ENCODE results near the gene ADGRB2. TPM values are rescaled to one million over a fixed set of nuclear protein-coding genes. Genes with fewer than 3 reads are reported as not detected.
A peak's percentile ranks its signal among the peaks of the same experiment; 100 is the strongest.

The ADGRB2 gene
- polyA plus RNA-seq, 3 donors, result not detected

GRCh38 chr1:31791131-31791858, 27.2 kb upstream of the ADGRB2 start:
- Mint-ChIP-seq H3K9me3 (no peaks in the 10 kb centered on the region), H3K4me1 (peaks cover 8% of the 10 kb centered on the region), H3K4me3 (no peak overlapping the region), H3K27ac (no peak overlapping the region), H3K27me3 (ENCODE audit: low read depth in 3 of 3) (peaks cover 2 to 13% (median 7%) of the 10 kb centered on the region in 3 donors), H3K36me3 (no peaks in the 10 kb centered on the region)
- Histone ChIP-seq H3K9me3 (replicated peaks in 1 of 2; ENCODE audit: control insufficient read depth in 1 of 2, insufficient read depth in 1 of 2, low read length in 2 of 2) (no peaks in the 10 kb centered on the region), H2AFZ (ENCODE audit: insufficient read depth, low read depth, low read length, poor library complexity, severe bottlenecking) (no peak overlapping the region), H3K9ac (ENCODE audit: insufficient read depth, low read length, poor library complexity, severe bottlenecking) (no peak overlapping the region), H4K20me1 (ENCODE audit: insufficient read depth, low read length) (no peaks in the 10 kb centered on the region), H3K4me1 (ENCODE audit: control insufficient read depth in 1 of 2, insufficient read depth in 2 of 2, low read length in 2 of 2) (peaks cover 8 to 18% of the 10 kb centered on the region in 2 donors), H3K4me3 (replicated peaks in 1 of 3; ENCODE audit: low read depth in 2 of 3, low read length in 3 of 3) (no peak overlapping the region), H3K27ac (ENCODE audit: low read depth in 1 of 2, low read length in 2 of 2) (no peak overlapping the region), H3K79me2 (ENCODE audit: insufficient read depth, low read length) (no peaks in the 10 kb centered on the region), H3K36me3 (replicated peaks in 1 of 2; ENCODE audit: control insufficient read depth in 1 of 2, insufficient read depth in 2 of 2, low read length in 2 of 2) (no peaks in the 10 kb centered on the region), H3K4me2 (replicated peaks; ENCODE audit: extremely low read depth, low read length, poor library complexity, severe bottlenecking) (no peak overlapping the region), H3K27me3 (ENCODE audit: control insufficient read depth in 2 of 2, insufficient read depth in 2 of 2, low read length in 2 of 2) (no peaks in the 10 kb centered on the region)
- 93% methylated on average over 6 of the region's 13 CpGs for WGBS (ENCODE audit: insufficient coverage)
- no peak for TF ChIP-seq CTCF (IDR thresholded peaks at IDR 0.05)
- no peak for DNase-seq
- intact Hi-C loops (cut with micrococcal nuclease), result loop anchor here in 1 of 2 donors (10.0 kb wide), 1 partner anchor 226 kb away; no protein-coding TSS in a partner anchor

- H3K4me1 ChIP-seq (ENCODE audit: control insufficient read depth in 1 of 2, insufficient read depth in 2 of 2, low read length in 2 of 2), result peaks cover 8 to 18% of the 10 kb centered on the region in 2 donors
- H3K27ac ChIP-seq (ENCODE audit: low read depth in 1 of 2, low read length in 2 of 2), result no peak overlapping the region
- no peak overlapping the region for H2AFZ ChIP-seq (ENCODE audit: insufficient read depth, low read depth, low read length, poor library complexity, severe bottlenecking)
- Mint-ChIP-seq H3K36me3 (no peaks in the 10 kb centered on the region), H3K4me3 (no peak overlapping the region), H3K27me3 (ENCODE audit: low read depth in 3 of 3) (peaks cover 0 to 15% (median 4%) of the 10 kb centered on the region in 3 donors), H3K4me1 (peaks cover 8% of the 10 kb centered on the region), H3K27ac (peak overlapping the region in 2 of 7 donors; percentile 13 to 31), H3K9me3 (no peaks in the 10 kb centered on the region)
- DNase-seq, result no peak
- H3K36me3 ChIP-seq (replicated peaks in 1 of 2; ENCODE audit: control insufficient read depth in 1 of 2, insufficient read depth in 2 of 2, low read length in 2 of 2), result no peaks in the 10 kb centered on the region
- intact Hi-C loops (cut with micrococcal nuclease), result loop anchor here in 1 of 2 donors (10.0 kb wide), 1 partner anchor 226 kb away; no protein-coding TSS in a partner anchor
- no peak overlapping the region for H3K4me2 ChIP-seq (replicated peaks; ENCODE audit: extremely low read depth, low read length, poor library complexity, severe bottlenecking)
- no peaks in the 10 kb centered on the region for H3K9me3 ChIP-seq (replicated peaks in 1 of 2; ENCODE audit: control insufficient read depth in 1 of 2, insufficient read depth in 1 of 2, low read length in 2 of 2)
- no peaks in the 10 kb centered on the region for H3K79me2 ChIP-seq (ENCODE audit: insufficient read depth, low read length)
- H3K9ac ChIP-seq (ENCODE audit: insufficient read depth, low read length, poor library complexity, severe bottlenecking), result no peak overlapping the region
- H4K20me1 ChIP-seq (ENCODE audit: insufficient read depth, low read length), result no peaks in the 10 kb centered on the region
- WGBS (ENCODE audit: insufficient coverage), result 92% methylated on average over 10 of the region's 11 CpGs
- H3K4me3 ChIP-seq (replicated peaks in 1 of 3; ENCODE audit: low read depth in 2 of 3, low read length in 3 of 3), result no peak overlapping the region
- no peaks in the 10 kb centered on the region for H3K27me3 ChIP-seq (ENCODE audit: control insufficient read depth in 2 of 2, insufficient read depth in 2 of 2, low read length in 2 of 2)
- TF ChIP-seq CTCF (IDR thresholded peaks at IDR 0.05), result no peak
Observed at GRCh38 chr1:31790641-31791091, 26.5 kb upstream of the ADGRB2 start.

Data from CD14-positive monocyte (primary cell).